ENCODE measurements around the gene RP9.
A peak's percentile ranks its signal among the peaks of the same experiment; 100 is the strongest.
"Not testable (repeated sequence)": the region's sequence is repeated elsewhere in the genome, so short reads cannot be mapped to it uniquely, and the experiment has no call there.

RP9 gene

DNA sequence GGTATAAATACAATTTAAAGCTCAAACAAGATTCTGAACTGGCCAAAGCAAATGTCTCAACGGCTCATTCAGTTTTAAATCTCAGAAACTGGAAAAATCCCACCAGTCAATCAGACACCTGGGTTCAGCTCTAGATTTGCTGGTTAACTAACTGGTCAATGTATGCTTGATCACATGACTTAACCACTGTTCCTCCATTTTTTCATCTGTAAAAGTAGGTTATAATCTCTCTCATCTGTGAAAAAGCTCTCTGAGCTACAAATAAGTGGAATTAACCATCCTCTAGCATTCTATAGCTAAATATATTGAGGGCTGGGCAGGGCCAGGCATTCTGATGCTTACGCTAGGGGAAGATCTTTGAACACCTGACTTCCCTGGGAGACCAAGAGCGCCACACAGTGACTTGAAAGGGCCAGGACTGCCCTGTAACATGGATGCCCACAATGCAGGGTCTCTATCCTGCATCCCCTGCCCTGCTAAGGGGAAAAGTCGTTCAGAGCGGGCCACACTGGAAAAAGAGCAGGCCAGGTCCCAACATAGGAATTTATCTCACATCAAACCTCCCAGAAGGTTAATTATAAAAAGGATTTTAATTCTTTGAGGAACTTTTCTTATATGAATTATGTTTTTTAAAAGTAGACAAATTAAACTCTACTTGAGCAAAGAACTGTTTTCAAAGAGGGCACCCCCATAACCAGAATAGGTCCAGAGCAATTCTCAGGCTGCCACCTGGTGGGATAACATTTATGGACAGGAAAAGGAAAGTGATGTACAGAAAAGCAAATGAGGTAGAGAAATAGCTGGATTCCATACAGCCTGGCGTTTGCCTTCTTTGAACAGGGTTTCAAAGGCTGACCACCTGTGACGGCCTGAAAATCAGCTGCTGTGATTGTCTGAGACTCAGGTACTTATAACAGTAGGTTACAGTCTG is 1.8 kb downstream of the RP9 start:
- DNase-seq (ENCODE audit: insufficient read length, low spot score) (peak; percentile 22), FAIRE-seq (no peak)

DNA sequence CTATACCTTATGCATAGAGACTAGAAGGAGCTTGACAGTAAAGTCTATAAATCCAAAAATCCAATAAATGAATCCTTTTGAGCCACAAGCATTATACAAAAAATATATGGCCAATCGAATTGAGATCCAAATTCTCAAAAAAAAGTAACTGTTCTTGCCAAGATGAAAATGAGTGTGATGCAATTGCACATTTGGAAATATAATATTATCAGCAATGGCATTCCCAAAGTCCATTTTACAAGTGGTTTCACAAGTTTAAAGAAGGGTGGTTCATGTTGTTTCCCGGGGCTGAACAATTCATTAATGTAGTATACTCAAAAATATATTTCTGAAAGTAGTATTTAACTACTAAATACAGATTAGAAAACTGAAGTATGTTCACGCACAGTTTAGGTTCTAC is 7.3 kb downstream of the RP9 start:
- FAIRE-seq = no peak
- no peak for DNase-seq (ENCODE audit: insufficient read length, low spot score)

DNA sequence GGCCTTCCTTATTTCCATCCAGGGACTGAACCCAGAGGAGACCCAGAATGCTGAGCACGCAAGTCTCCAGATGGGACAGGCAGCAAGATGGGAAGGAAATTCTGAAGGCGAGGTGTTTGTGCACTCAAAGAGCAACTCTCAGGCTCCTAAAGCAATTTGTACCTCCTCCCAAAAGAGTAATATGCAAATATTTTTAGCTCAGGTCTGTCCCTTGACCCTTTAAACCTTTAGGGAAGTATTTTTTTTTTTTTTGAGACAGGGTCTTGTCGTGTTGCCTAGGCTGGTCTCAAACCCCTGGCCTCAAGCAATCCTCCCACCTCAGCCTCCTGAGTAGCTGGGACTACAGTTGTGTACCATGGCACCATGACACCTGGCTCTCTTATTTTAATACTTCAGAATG is 8.4 kb downstream of the RP9 start:
- FAIRE-seq (no peak), DNase-seq (ENCODE audit: insufficient read length, low spot score) (no peak)

DNA sequence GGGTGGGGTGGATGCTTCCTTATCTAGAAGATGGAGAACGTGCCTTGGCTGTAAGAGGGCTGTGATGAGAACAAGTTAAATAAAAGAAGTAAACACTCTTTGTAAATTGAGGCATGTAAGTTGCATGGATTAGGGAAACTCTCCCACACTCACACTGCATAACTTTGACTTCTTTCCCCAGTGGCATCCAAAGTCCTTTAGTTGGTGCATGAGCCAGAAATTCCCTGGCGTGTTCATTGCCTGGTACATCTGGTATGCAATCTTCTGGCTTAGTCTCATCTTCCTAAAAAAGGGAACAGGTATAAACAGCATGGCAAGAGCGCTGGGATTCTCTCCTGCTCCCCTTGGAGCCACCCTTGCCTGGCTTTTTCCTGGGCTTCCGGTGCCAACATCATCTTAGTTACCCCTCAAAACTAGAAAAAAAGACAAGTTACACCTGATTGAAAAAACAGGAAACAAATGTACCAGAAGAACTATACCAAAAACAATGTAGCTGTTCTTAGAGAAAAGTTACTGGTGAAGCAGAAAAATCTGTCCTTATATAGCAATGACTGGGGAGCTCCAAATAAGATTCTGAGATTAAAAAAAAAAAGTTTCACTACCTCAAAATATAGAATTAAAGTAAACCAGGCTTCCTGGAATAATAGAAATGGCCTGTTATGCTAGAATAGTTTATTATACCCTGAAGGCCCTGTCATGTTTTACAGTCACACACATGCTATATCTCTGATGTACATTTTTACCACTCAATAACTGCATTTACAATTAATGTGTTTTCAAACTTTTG is 9.9 kb downstream of the RP9 start:
- no peak for DNase-seq (ENCODE audit: insufficient read length, low spot score)
- FAIRE-seq = no peak

DNA sequence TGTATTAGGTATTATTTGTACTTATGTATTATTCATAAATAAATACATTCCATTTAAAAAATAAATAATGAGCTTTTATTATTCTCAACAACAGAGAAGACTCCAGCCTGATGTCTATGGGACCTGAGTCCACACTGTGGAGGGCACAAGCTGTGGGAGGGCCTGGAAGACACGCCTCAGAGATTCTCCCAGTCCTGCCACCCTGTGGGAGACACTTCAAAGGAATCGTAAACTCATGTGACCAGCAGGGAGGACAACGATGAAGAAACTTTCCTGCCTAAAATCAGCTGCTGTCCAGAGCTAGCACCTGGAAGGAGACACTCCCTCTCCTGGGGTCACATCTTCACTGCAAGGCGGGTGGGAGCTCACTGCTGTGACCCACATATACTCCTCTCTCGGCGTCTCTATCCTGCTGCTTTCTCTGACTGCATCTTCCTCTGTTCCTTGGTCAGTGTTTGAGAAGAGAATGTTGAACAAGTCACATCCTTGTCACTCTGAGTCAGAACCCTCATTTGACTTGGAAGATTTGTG is 14.4 kb downstream of the RP9 start:
- DNase-seq (ENCODE audit: insufficient read length, low spot score); FAIRE-seq: not testable (repeated sequence)

DNA sequence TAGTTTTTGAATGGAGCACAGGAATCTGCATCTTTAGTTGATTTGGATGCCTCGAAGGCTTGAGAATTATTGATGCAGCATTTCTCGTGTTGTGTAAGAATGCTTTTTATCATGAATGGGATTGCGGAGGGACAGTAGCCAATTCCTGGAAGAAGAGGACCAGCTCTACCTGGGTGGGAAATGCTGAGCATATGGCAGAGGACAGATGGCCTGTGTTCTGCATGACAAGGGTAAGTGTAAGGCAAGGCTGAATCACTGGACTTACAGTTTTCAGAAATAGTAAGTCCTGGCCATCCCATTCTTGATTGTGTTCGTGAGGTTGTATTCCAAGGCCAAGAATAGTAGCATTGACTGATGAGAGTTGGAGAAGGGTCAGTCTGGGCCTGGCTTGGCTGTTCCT is 15.9 kb downstream of the RP9 start:
- FAIRE-seq = no peak

DNA sequence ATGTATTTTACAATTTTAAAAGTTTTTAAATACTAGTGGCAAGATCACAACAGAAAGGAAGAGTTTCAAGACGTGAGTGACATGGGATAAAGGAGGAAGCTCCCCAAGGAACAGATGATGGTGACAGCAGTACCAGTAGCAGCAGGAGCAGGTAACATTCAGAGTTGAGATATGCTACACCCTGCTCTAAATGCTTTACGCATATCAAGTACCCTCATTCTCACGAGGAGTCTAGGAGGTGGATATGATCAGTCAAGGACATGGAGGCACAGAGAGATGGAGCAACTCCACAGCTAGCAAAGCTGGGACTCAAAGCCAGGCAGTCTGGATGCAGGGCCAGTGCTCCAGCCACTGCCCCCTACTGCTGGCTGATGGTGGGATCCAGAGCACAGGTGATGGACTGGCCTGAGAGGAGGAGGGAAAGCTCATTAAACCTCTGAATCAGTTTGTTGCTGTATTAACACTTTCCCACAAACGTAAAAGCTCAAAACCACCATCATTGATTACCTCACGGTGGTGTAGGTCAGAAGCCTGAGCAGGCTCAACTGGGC is 17.5 kb downstream of the RP9 start:
- DNase-seq (ENCODE audit: insufficient read length, low spot score) (no peak), FAIRE-seq (no peak)

More for the DNA sequence above, 15.9 kb downstream of the RP9 start:
- no peak for DNase-seq (ENCODE audit: insufficient read length, low spot score)

DNA sequence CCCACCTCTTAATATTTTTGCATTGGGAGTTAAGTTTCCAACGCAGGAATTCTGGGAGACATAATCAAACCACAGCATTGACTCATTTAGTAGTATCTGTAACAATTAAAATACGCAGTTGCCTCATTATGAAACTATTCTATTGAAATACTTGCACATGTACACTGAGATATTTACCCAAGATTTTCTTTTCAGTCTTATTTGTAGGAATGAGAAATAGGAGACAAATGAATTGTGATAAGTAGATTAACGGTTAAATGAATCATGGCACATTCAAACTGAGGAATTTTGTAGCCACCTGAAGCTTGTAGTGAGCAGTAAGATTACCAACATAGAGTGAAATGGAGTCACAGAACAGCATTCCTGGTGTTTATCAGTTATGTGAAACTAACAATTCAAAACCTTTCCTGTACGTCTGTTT is 18.1 kb downstream of the RP9 start:
- DNase-seq (ENCODE audit: insufficient read length, low spot score) = no peak
- FAIRE-seq = no peak

DNA sequence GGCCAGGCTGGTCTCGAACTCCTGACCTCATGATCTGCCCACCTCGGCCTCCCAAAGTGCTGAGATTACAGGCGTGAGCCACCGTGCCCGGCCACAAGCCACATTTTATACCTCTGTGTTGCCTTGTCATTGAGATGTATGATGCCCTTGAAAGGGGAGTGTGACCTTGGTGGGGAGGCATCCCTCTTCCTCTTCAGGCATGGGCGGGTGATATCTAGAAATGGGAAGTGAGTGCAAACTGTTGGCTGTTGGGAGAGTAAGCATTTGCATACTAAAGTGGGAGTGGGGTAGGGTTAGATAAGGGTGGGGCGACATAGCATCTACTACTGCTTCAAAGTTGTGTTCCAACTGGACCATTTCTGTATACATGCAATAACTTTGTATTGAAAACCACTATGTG is 20.1 kb downstream of the RP9 start:
- DNase-seq (ENCODE audit: insufficient read length, low spot score) (no peak), FAIRE-seq (no peak)

DNA sequence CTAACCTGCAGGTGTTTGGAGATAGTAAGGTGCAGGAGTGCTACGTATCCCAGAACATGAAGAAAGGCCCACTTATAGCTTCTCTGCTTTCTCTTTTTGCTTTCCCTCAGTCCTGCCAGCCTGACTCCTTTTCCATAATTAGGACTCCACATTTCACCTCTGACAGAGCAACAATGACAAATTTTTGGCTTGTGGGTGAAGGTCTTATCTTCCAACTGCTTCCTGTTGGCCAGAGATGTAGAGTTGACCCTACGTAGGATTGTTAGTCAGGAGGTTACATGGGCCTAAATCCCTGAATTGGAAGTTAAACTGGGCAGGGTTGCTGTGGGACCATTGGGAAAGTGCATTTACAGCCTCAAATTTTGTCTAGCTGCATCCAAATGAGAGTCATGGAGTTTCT is 21.3 kb downstream of the RP9 start:
- DNase-seq (ENCODE audit: insufficient read length, low spot score) = no peak
- FAIRE-seq = no peak

DNA sequence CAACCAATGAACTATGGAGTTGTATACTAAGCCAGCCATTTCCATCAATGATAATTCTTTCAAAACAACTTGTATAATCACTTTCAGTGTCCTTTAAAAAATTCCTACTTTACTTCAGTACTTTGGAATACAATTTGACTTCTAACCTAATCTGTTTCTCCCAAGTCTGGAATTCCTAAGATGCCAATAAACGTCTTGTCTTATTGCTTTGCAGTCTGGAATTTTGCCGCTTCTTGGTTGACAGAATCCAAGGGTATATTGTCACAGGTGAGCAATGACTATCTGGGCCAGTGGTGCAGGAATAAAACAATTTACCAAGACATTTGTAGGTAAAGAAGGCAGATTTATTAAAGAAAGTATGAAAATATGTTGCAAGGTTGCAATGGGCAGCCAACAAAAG is 21.8 kb downstream of the RP9 start:
- DNase-seq (ENCODE audit: insufficient read length, low spot score) (no peak), FAIRE-seq (no peak)

DNA sequence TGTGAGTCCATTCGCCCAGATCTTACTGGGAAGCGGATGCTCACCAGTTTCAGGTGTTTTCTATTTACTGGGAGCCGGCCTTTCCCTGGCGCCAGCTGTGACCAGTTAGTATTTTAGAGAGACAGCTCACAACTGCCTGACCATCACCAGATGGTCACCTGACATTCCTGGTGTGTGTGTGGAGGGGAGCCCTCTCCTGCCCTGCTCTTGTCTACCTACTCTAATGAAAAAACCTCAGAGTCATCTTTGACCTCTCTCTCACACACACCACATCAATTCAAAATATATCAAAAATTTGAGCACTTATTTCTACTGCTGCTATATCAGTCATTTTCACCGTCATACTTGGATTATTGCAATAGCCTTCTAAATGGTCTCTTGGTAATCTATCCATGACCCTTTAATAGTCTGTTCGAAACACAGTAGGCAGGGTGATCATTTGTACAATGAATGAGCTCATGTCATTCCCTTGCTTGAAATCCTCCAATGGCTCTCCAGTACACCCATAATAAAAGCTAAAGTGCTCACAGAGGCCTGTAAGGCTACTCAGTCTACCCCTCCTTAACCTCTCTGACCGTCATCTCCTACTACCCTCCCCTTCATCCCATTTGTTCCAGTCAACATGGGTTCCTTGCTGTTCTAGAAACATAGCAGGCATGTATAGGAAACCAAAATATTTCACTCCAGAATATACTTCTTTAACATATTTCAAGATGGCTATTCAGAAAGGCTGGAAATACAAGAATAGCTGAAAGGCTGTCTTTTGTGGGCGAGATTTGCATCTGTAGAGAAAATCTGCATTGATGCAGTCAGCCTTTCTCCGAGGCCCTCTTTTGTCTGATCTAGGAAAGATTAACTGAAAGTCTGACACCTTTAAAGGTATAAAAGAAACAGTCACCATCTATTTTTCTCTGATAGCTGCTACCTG is 29.2 kb downstream of the RP9 start:
- no peak for DNase-seq (ENCODE audit: insufficient read length, low spot score)
- FAIRE-seq = no peak

DNA sequence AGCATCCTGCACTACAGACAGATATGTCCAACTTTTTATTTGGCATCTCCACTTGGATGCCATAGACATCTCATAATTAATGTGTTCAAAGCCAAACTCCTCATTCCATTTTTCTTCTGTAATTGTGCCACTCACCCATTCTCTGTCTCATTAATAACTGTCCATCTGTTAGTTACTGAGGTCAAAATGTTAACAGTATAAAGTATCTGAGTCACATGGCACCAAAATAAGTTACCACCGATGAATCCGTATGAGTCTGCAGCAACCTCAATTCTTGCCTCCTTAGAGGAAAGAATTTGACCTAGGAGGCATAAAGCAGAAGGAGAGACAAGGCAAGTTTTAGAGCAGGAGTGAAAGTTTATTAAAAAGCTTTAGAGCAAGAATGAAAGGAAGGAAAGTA is 30.1 kb downstream of the RP9 start:
- no peak for FAIRE-seq

DNA sequence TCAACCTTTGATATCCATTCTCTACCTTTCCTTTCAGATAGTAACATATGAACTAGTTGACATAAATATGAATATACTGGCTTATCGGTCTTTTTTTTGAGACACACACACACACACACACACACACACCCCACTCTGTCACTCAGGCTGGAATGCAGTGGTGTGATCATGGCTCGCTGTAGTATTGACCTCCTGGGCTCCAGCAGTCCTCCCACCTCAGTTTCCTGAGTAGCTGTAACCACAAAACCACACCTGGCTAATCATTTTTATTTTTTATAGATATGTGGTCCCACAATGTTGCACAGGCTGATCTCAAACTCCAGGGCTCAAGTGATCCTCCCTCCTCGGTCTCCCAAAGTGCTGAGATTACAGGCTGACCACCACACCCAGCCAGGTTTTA is 32.5 kb downstream of the RP9 start:
- FAIRE-seq = no peak

More for the DNA sequence above, 30.1 kb downstream of the RP9 start:
- DNase-seq (ENCODE audit: insufficient read length, low spot score) = no peak

DNA sequence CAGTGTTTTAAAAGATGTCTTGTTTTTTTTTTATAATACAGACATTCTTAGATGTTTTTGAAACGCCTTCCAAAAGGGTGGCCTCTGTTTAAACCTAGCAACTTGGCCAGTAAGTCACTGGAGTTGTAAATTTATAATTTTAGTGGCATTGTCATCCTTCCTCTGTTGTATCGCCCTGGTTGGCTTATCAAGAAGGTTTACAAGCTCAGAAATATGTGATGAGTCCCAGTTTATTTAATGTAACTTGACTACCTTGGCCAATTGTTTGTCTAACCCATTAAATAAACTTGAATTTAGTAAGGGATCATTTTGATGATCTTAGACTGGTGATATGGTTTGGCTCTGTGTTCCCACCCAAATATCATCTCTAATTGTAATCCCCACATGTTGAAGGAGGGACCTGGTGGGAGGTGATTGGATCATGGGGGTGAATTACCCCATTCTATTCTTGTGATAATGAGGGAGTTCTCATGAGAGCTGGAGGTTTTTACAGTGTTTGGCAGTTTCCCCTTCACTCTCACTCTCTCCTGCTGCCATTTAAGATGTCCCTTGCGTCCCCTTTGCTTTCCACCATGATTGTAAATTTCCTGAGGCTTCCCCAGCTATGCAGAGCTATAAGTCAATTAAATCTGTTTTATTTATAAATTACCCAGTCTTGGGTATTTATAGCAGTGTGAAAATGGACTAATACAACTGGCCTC is 33.2 kb downstream of the RP9 start:
- DNase-seq (ENCODE audit: insufficient read length, low spot score) = no peak
- FAIRE-seq = no peak

More for the DNA sequence above, 32.5 kb downstream of the RP9 start:
- no peak for DNase-seq (ENCODE audit: insufficient read length, low spot score)

DNA sequence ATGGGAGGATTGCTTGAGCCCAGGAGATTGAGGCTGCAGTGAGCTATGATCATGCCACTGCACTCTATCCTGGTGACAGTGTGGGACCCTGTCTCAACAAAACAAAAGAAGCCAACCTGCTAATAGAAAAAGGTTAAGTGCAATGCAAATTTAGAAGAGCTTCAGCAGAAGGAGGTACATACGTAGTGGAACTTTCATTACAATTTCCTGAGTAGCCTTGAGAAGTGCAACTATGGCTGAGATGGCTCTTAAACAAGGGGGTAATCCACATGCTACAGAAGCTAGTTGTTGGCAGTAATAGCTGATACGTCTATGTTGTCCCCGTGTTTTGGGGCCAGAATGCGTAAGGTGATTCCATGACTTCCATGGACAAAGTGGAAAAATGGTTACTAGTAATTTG is 36.0 kb downstream of the RP9 start:
- no peak for DNase-seq (ENCODE audit: insufficient read length, low spot score)
- FAIRE-seq = no peak

DNA sequence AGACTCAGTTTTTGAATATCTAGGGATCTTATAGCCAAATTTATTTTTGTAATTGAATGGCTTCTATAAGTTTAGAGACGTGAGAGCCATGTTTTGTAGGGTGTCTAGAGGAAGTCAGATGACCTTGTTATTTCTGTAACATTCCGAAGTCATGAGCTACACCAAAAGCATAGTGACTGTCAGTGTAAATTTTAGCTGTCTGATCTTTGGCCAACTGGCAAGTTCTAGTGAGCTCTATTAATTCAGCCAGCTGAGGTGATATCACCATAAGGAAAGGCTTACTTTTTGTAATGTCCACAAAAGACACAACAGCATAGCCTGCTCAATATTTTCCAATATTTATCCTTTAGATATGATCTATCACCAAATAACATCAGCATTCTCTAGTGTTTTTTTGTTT is 36.7 kb downstream of the RP9 start:
- DNase-seq (ENCODE audit: insufficient read length, low spot score) (peak; percentile 68), FAIRE-seq (no peak)

DNA sequence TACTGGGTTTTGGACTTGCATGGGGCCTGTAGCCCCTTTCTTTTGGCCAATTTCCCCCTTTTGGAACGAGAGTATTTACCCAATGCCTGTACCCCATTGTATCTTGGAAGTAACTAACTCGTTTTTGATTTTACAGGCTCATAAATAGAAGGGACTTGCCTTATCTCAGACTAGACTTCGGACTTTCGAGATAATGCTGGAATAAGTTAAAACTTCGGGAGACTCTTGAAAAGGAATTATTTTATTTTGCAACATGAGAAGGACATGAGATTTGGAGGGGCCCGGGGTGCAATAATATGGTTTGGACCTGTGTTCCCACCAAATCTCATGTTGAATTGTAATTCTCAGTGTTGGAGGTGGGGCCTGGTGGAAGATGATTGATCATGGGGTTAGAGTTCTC is 38.4 kb downstream of the RP9 start:
- FAIRE-seq (no peak), DNase-seq (ENCODE audit: insufficient read length, low spot score) (no peak)

DNA sequence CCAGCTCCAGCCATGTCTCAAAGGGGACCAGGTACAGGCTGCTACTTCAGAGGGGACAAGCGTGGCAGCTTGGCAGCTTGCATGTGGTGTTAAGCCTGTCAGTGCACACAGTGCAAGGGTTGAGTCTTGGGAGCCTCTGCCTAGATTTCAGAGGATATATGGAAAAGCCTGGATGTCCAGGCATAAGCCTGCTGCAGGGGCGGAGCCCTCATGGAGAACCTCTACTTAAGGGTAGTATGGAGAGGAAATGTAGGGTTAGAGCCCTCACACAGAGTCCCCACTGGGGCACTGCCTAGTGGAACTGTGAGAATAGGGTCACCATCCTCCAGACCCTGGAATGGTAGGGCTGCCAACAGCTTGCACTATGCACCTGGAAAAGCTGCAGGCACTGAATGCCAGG is 38.9 kb downstream of the RP9 start:
- FAIRE-seq (no peak), DNase-seq (ENCODE audit: insufficient read length, low spot score) (no peak)

DNA sequence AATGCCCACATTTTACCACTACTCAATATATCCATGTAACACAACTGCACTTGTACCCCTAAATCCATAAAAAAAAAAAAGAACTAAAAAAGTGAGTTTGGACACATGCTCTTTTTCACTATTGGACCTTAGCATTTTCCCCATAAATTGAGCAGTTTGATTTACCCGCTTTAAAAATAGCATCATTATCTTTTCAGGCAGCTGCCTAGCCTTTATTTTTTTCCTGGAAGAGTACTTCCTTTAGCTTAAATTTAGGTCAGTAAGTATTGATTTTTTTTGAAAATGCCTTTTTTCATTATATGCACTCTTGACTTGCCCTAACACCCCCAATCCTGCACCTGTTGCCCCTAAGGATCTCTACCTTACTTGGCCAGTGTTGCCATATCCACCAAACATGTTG is 41.3 kb downstream of the RP9 start:
- DNase-seq (ENCODE audit: insufficient read length, low spot score) = no peak
- no peak for FAIRE-seq
